Uterus (tissue), 2 donors: ENCODE measurements around the gene CFAP210.

Source experiments
- CTCF ChIP-seq, 4 experiments: fragments of 200-600 bp in 2 of 4; fragments of 450-650 bp in 2 of 4; sonication (generic) in 2 of 4; IDR thresholded peaks; one replicate each; pipeline ENCODE4 v1.5.1; 2016 to 2019; ENCODE audit warnings: antibody characterized with exemption in 4 of 4, mild to moderate bottlenecking in 2 of 4, moderate library complexity in 1 of 4
- POLR2A ChIP-seq, 2 donors: fragments of 450-650 bp; IDR thresholded peaks; one replicate each; pipeline ENCODE4 v1.6.1; 2016; ENCODE audit warnings: antibody characterized with exemption in 2 of 2, mild to moderate bottlenecking in 1 of 2, moderate library complexity in 1 of 2

DNA sequence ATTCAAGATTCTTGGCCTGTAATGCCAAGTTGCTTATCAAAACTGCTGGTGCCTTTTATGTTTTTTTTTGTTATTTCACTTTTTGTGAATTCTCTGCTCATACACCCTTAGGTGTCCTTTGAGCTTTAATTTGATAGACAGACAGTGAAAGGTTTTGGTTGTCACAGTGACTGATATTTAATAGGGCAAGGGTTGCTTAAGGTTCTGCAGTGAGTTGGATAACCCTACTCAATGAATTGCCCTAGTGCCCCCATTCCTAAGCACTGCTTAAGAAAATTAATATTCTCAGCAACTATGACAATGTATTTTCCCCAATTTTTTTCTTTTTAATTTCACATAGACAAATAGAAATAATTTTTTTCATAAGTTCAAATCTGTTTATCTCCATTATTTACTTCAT is 94.6 kb downstream of the CFAP210 start:
- TF ChIP-seq CTCF (IDR thresholded peaks at IDR 0.05): no peak
- no peak for TF ChIP-seq POLR2A (IDR thresholded peaks at IDR 0.05)
